Activated naive CD8-positive, alpha-beta T cell treated with anti-CD3 and anti-CD28 coated beads, Interleukin-2, amount 50 U/mL, for 16 hours (primary cell): ENCODE data around the gene SLC39A7.
A peak's percentile ranks its signal among the peaks of the same experiment; 100 is the strongest.

Experiments
- DNase-seq: peaks from one replicate; pipeline ENCODE4 v3.0.0-alpha.2; 2020; ENCODE audit warnings: low read depth, low spot score

Gene SLC39A7

GRCh38 chr6:33190504-33191107, 10.1 kb upstream of the SLC39A7 start:
- DNase-seq: no peak

GRCh38 chr6:33191383-33192104, 9.1 kb upstream of the SLC39A7 start:
- DNase-seq: no peak

GRCh38 chr6:33192105-33192646, 8.5 kb upstream of the SLC39A7 start, which contains the start of gene COL11A2:
Gene COL11A2 (minus strand): TSS chr6:33192467. CDS start chr6:33192240, 227 bp downstream.
- no peak for DNase-seq

GRCh38 chr6:33192671-33193602, 7.7 kb upstream of the SLC39A7 start:
- DNase-seq: no peak

GRCh38 chr6:33193619-33194018, 7.0 kb upstream of the SLC39A7 start:
- no peak for DNase-seq

- DNase-seq: no peak
Observed at GRCh38 chr6:33194431-33194979, 6.2 kb upstream of the SLC39A7 start.

- no peak for DNase-seq
Observed at GRCh38 chr6:33195304-33196165, 5.1 kb upstream of the SLC39A7 start.

- DNase-seq: no peak
Observed at GRCh38 chr6:33197431-33198048, 3.1 kb upstream of the SLC39A7 start.

- no peak for DNase-seq
Observed at GRCh38 chr6:33198159-33198852, 2.4 kb upstream of the SLC39A7 start.

- DNase-seq: no peak
Observed at GRCh38 chr6:33198853-33199436, 1.7 kb upstream of the SLC39A7 start.

GRCh38 chr6:33199687-33200218, 914 bp upstream of the SLC39A7 start:
- DNase-seq: peak; percentile 45

GRCh38 chr6:33201147-33201545, 479 bp downstream of the SLC39A7 start:
- DNase-seq: no peak

GRCh38 chr6:33201935-33202334, 1.3 kb downstream of the SLC39A7 start:
- no peak for DNase-seq

- no peak for DNase-seq
Observed at GRCh38 chr6:33202799-33203198, 2.1 kb downstream of the SLC39A7 start.

GRCh38 chr6:33203443-33204164, 2.9 kb downstream of the SLC39A7 start:
- no peak for DNase-seq

GRCh38 chr6:33204165-33204414, 3.4 kb downstream of the SLC39A7 start:
- no peak for DNase-seq

- peak; percentile 84 for DNase-seq
Observed at GRCh38 chr6:33204415-33205190, 3.9 kb downstream of the SLC39A7 start, which contains the start of gene HSD17B8. Gene HSD17B8 (plus strand): TSS chr6:33204655. CDS start chr6:33204669, 14 bp downstream.
